Measurements from ENCODE around the gene FLOT1. TPM values are rescaled to one million over a fixed set of nuclear protein-coding genes. Genes with fewer than 3 reads are reported as not detected.

The FLOT1 gene
- total and polyA plus RNA-seq, 2 of the 13 experiments (the other 11 are each of a cell fraction or from before 2014, with no cell fraction given) = 82.3 to 130 TPM

GRCh38 chr6:30721198-30722024 is 21.1 kb downstream of the FLOT1 start (continued):
- TF ChIP-seq KDM6A (CRISPR knock-in tag; IDR thresholded peaks at IDR 0.05; ENCODE audit: low read depth) = 0 out of 2 replicates have a peak, but pooled peaks have one; percentile 28
- 0 out of 2 replicates have a peak, but pooled peaks have one; percentile 66 for TF ChIP-seq DNMT1 (CRISPR knock-in tag; IDR thresholded peaks at IDR 0.05)
- peak; percentile 26; the same call in 1 of the 2 replicates for TF ChIP-seq GATAD2A (CRISPR knock-in tag; IDR thresholded peaks at IDR 0.05)
- TF ChIP-seq ZMYM4 (CRISPR knock-in tag; IDR thresholded peaks at IDR 0.05) = peak; percentile 45; the same call in 1 of the 2 replicates
- TF ChIP-seq GMEB1 (CRISPR knock-in tag; IDR thresholded peaks at IDR 0.05; ENCODE audit: borderline replicate concordance) = no peak
- TF ChIP-seq SRSF1 (optimal IDR thresholded peaks at IDR 0.05; ENCODE audit: low read depth, low read length) = no peak
- TF ChIP-seq REPIN1 (CRISPR knock-in tag; IDR thresholded peaks at IDR 0.05; ENCODE audit: borderline replicate concordance, low read depth) = peak; percentile 73
- TF ChIP-seq FOXK1 (CRISPR knock-in tag; IDR thresholded peaks at IDR 0.05; ENCODE audit: borderline replicate concordance, low read depth) = no peak
- TF ChIP-seq ZNF770 (CRISPR knock-in tag; IDR thresholded peaks at IDR 0.05) = no peak
- peak; percentile 39 for TF ChIP-seq SKI (IDR thresholded peaks at IDR 0.05; ENCODE audit: partially characterized antibody)
- peak; percentile 18; the same call in 1 of the 2 replicates for TF ChIP-seq POGZ (CRISPR knock-in tag; IDR thresholded peaks at IDR 0.05)
- no peak for TF ChIP-seq ZNF407 (CRISPR knock-in tag; IDR thresholded peaks at IDR 0.05; ENCODE audit: not compliant biosample characterization)
- TF ChIP-seq CHD4 (IDR thresholded peaks at IDR 0.05; ENCODE audit: borderline replicate concordance, low read length) = no peak; the same call in 1 of the 2 replicates
- TF ChIP-seq ZNF563 (CRISPR knock-in tag; IDR thresholded peaks at IDR 0.05) = no peak
- TF ChIP-seq DDIT3 (CRISPR knock-in tag; IDR thresholded peaks at IDR 0.05) = no peak
